GM23248 (cell line): ENCODE measurements around the gene ARSJ.

Experiments used
- EZH2 ChIP-seq: fragments of 200-600 bp; sonication (generic); IDR thresholded peaks from 2 replicates; pipeline ENCODE4 v1.6.1; 2018; ENCODE audit warnings: antibody characterized with exemption, mild to moderate bottlenecking; ENCODE audit not compliant: insufficient read depth, poor library complexity, severe bottlenecking
- EZH2phosphoT487 ChIP-seq: fragments of 200-600 bp; sonication (generic); IDR thresholded peaks from 2 replicates; pipeline ENCODE4 v1.6.1; 2018; ENCODE audit warnings: antibody characterized with exemption, moderate library complexity, mild to moderate bottlenecking, low read depth; ENCODE audit not compliant: insufficient read depth

GRCh38 chr4:113981591-113981990, 2.1 kb upstream of the ARSJ start:
- TF ChIP-seq EZH2 (no peak), EZH2phosphoT487 (no peak)
